NB4 (cell line): Measurements from ENCODE around the gene C1QBP.
"Not testable (repeated sequence)": the region's sequence is repeated elsewhere in the genome, so short reads cannot be mapped to it uniquely, and the experiment has no call there.

ENCODE experiments used
- DNase-seq: peaks from one replicate; pipeline ENCODE4 v3.0.0; 2010; ENCODE audit warnings: low read depth
- H3K4me3 ChIP-seq: one replicate; pipeline ENCODE4 v1.5.1; 2011; ENCODE audit warnings: mild to moderate bottlenecking, low read depth, low read length, moderate library complexity
- CTCF ChIP-seq: IDR thresholded peaks from one replicate; pipeline ENCODE4 v1.5.1; 2012; ENCODE audit warnings: low read depth, low read length
- MYC ChIP-seq: IDR thresholded peaks from 2 replicates; pipeline ENCODE4 v1.6.1; 2011; ENCODE audit warnings: low read depth, low read length
- POLR2A ChIP-seq: IDR thresholded peaks from 2 replicates; pipeline ENCODE4 v1.6.1; 2011; ENCODE audit warnings: mild to moderate bottlenecking; ENCODE audit not compliant: insufficient read length; ENCODE audit errors: extremely low read depth
- TF ChIP-seq, protein P1 (sequence below): IDR thresholded peaks from 2 replicates; pipeline ENCODE4 v1.6.1; 2011; ENCODE audit warnings: low read depth, low read length

The C1QBP gene

GRCh38 chr17:5434984-5435383 lies 4.0 kb downstream of the C1QBP start:
- no peak for TF ChIP-seq CTCF
- TF ChIP-seq, protein P1, sequence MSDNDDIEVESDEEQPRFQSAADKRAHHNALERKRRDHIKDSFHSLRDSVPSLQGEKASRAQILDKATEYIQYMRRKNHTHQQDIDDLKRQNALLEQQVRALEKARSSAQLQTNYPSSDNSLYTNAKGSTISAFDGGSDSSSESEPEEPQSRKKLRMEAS = no peak
- TF ChIP-seq POLR2A = no peak
- no peak for TF ChIP-seq MYC
- DNase-seq = no peak
- H3K4me3 ChIP-seq = no peak overlapping the region

GRCh38 chr17:5431949-5432556 lies 6.9 kb downstream of the C1QBP start:
- TF ChIP-seq MYC = no peak
- TF ChIP-seq, protein P1 = no peak
- no peak for TF ChIP-seq CTCF
- no peak for TF ChIP-seq POLR2A
- no peak for DNase-seq
- no peak overlapping the region for H3K4me3 ChIP-seq

DNA sequence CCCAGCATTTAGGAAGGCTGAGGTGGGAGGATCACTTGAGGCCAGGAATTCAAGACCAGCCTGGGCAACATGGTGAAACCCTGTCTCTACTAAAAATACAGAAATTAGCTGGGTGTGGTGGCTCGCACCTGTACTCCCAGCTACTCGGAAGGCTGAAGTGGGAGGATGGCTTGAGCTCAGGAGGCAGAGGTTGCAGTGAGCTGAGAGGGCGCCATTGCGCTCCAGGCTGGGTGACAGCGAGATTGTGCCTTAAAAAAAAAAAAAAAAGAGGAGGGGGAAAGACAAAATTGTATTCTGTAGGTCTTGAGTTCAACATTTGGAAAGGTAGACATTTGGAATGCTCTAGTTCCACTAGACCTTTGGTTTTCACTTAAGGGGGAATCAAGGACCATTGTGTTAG lies 7.7 kb downstream of the C1QBP start:
- peak; percentile 17 for TF ChIP-seq CTCF
- not testable (repeated sequence) for H3K4me3 ChIP-seq, DNase-seq

DNA sequence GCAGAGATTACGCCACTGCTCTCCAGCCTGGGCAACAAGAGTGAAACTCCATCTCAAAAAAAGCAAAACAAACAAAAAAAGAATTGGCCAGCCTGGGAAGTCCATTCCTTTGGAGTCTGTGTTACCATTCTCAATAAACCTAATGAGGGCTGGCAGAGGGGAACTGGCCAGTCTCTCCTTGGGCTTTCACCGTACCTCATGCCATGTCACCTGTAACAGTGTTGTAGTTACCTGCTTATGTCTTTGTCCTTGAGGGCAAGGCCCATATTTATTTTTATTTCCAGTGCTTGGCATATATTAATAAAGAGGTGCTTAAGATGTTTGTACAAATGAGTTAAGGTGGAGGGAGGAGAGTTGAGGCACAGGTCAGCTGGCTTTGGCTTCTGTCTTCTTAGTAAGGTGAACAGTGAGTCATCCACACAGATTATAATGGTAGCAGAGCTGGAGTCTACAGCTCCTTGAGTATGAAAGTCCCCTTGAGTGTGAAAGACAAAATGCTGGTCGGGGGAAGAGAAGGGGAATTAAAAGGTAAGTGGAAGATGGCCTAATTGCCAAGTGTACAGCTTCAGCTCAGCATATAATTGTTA lies 8.4 kb downstream of the C1QBP start:
- no peak for DNase-seq
- H3K4me3 ChIP-seq = no peak overlapping the region
- TF ChIP-seq CTCF = no peak
- TF ChIP-seq, protein P1 = no peak
- TF ChIP-seq POLR2A = no peak
- TF ChIP-seq MYC = no peak

DNA sequence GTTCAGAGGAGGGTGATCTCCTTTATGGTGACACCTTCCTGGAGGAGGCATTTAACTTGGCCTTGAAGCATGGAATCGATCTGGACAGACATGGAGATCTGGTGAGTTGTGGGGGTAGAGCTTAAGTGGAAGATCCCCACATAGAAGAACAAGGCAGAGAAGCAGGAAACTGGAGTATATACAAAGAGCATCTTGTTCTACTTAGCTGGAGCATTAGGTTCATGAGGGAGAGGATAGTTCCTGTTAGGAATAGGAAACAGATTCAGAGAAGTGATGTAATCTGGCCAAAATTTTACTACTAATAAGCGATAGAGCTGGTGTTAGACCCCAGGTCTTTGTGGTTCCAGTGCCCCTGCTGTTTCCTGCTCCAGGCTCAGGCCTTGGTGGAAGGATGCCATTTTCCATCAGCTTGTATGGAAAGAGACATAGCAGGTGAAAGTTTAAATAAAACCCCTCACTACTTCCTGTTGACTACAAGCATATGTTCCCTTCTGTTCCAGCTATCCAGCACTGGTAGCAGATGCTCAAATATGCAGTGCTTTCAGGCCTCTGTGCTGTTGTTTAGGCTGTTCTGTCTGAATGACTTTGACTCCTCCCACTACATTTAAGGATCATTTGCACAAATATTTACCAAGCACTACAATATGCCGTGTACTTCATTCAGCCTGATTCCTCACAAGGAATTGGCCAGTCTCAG lies 9.6 kb downstream of the C1QBP start:
- H3K4me3 ChIP-seq = no peak overlapping the region
- no peak for DNase-seq
- TF ChIP-seq CTCF (no peak), POLR2A (no peak), MYC (no peak)
- TF ChIP-seq, protein P1 = no peak
